HT1080 (cell line): ENCODE measurements around the gene CNTN4. TPM values are rescaled to one million over a fixed set of nuclear protein-coding genes. Genes with fewer than 3 reads are reported as not detected.
"Not testable (repeated sequence)": the region's sequence is repeated elsewhere in the genome, so short reads cannot be mapped to it uniquely, and the experiment has no call there.

ENCODE experiments used
- DNase-seq: peaks from one replicate; pipeline ENCODE4 v3.0.0-alpha.2; 2015; ENCODE audit warnings: low read depth
- total RNA-seq: library from RNA; depleted of rRNA; stranded (reverse); fragments of >200 nt; shearing (Covaris generic); gene quantifications from 2 replicates; pipeline ENCODE4 v1.2.3, GENCODE V29; 2014

The CNTN4 gene
- total RNA-seq, 1 experiment from 2014 or later = not detected

- DNase-seq = no peak
Observed at GRCh38 chr3:2512881-2513280, 414.2 kb downstream of the CNTN4 start.

GRCh38 chr3:2513986-2514385 is 415.3 kb downstream of the CNTN4 start:
- no peak for DNase-seq

GRCh38 chr3:2516762-2517441 is 418.2 kb downstream of the CNTN4 start:
- no peak for DNase-seq

GRCh38 chr3:2517500-2518172 is 419.0 kb downstream of the CNTN4 start:
- no peak for DNase-seq

- DNase-seq = no peak
Observed at GRCh38 chr3:2523281-2523836, 424.7 kb downstream of the CNTN4 start.

- no peak for DNase-seq
Observed at GRCh38 chr3:2525968-2526367, 427.3 kb downstream of the CNTN4 start.

- peak; percentile 5 for DNase-seq
Observed at GRCh38 chr3:2526926-2527325, 428.3 kb downstream of the CNTN4 start.

GRCh38 chr3:2527328-2527727 is 428.7 kb downstream of the CNTN4 start:
- DNase-seq = not testable (repeated sequence)

GRCh38 chr3:2534767-2535166 is 436.1 kb downstream of the CNTN4 start:
- DNase-seq = not testable (repeated sequence)

- no peak for DNase-seq
Observed at GRCh38 chr3:2535206-2535605, 436.5 kb downstream of the CNTN4 start.

GRCh38 chr3:2536575-2536974 is 437.9 kb downstream of the CNTN4 start:
- DNase-seq = no peak

GRCh38 chr3:2540115-2540514 is 441.4 kb downstream of the CNTN4 start:
- no peak for DNase-seq

- DNase-seq = no peak
Observed at GRCh38 chr3:2543247-2543646, 444.6 kb downstream of the CNTN4 start.

- no peak for DNase-seq
Observed at GRCh38 chr3:2544212-2544611, 445.5 kb downstream of the CNTN4 start.

GRCh38 chr3:2544718-2545117 is 446.1 kb downstream of the CNTN4 start:
- no peak for DNase-seq

GRCh38 chr3:2547049-2547448 is 448.4 kb downstream of the CNTN4 start:
- no peak for DNase-seq

- DNase-seq = no peak
Observed at GRCh38 chr3:2554656-2555055, 456.0 kb downstream of the CNTN4 start.

- no peak for DNase-seq
Observed at GRCh38 chr3:2558796-2559195, 460.1 kb downstream of the CNTN4 start.

- DNase-seq = no peak
Observed at GRCh38 chr3:2567451-2567850, 468.8 kb downstream of the CNTN4 start.

- DNase-seq = no peak
Observed at GRCh38 chr3:2568156-2568555, 469.5 kb downstream of the CNTN4 start.

- DNase-seq = no peak
Observed at GRCh38 chr3:2568929-2569328, 470.3 kb downstream of the CNTN4 start.

GRCh38 chr3:2577571-2577970 is 478.9 kb downstream of the CNTN4 start:
- no peak for DNase-seq

GRCh38 chr3:2578560-2578959 is 479.9 kb downstream of the CNTN4 start:
- DNase-seq = no peak
